Measurements from ENCODE around the gene WDR90. TPM values are rescaled to one million over a fixed set of nuclear protein-coding genes. Genes with fewer than 3 reads are reported as not detected.

WDR90 gene
- total RNA-seq, 1 donor from 2014 or later, result 7.2 TPM

- DNase-seq, result no peak
Observed at GRCh38 chr16:638836-639235, 10.3 kb upstream of the WDR90 start.

GRCh38 chr16:640614-641013, 8.6 kb upstream of the WDR90 start:
- DNase-seq, result no peak

GRCh38 chr16:641326-642188, 7.6 kb upstream of the WDR90 start, which contains the start of gene MCRIP2:
Gene MCRIP2, plus strand, starts transcription at chr16:641828. Its CDS starts 164 bp downstream, at chr16:641992.
- peak; percentile 70 for DNase-seq

GRCh38 chr16:642189-643049, 6.7 kb upstream of the WDR90 start:
- DNase-seq, result no peak

GRCh38 chr16:643050-643368, 6.2 kb upstream of the WDR90 start:
- DNase-seq, result no peak

GRCh38 chr16:644556-644955, 4.6 kb upstream of the WDR90 start:
- no peak for DNase-seq

GRCh38 chr16:645852-646678, 3.1 kb upstream of the WDR90 start:
- no peak for DNase-seq

GRCh38 chr16:646679-647172, 2.4 kb upstream of the WDR90 start:
- DNase-seq, result no peak

- DNase-seq, result no peak
Observed at GRCh38 chr16:647173-647902, 1.8 kb upstream of the WDR90 start.

- DNase-seq, result no peak
Observed at GRCh38 chr16:648071-648780, 939 bp upstream of the WDR90 start.

- DNase-seq, result no peak
Observed at GRCh38 chr16:649631-650030, 466 bp downstream of the WDR90 start.

- no peak for DNase-seq
Observed at GRCh38 chr16:651844-652243, 2.7 kb downstream of the WDR90 start.

GRCh38 chr16:652454-653305, 3.5 kb downstream of the WDR90 start:
- no peak for DNase-seq

GRCh38 chr16:654034-654433, 4.9 kb downstream of the WDR90 start:
- DNase-seq, result no peak

GRCh38 chr16:657487-657886, 8.3 kb downstream of the WDR90 start:
- no peak for DNase-seq

- DNase-seq, result no peak
Observed at GRCh38 chr16:658679-659571, 9.8 kb downstream of the WDR90 start.

- DNase-seq, result no peak
Observed at GRCh38 chr16:659618-660017, 10.5 kb downstream of the WDR90 start.

- DNase-seq, result no peak
Observed at GRCh38 chr16:660132-660458, 10.9 kb downstream of the WDR90 start.
